Sigmoid colon (tissue), 7 donors: ENCODE results near the gene NKIRAS1. TPM values are rescaled to one million over a fixed set of nuclear protein-coding genes. Genes with fewer than 3 reads are reported as not detected.

Experiments used
- DNase-seq: peaks from one replicate; pipeline ENCODE4 v3.0.0-alpha.2; 2019
- H3K27ac ChIP-seq, 4 donors: fragments of 200-600 bp; sonication (generic); one replicate each; pipeline ENCODE4 v1.5.1; 2016 to 2019; ENCODE audit warnings: mild to moderate bottlenecking in 1 of 4
- H3K27me3 ChIP-seq, 3 donors: fragments of 200-600 bp; sonication (generic); one replicate each; pipeline ENCODE4 v1.5.1; 2019; ENCODE audit warnings: mild to moderate bottlenecking in 1 of 3
- H3K36me3 ChIP-seq, 4 donors: fragments of 200-600 bp; sonication (generic); one replicate each; pipeline ENCODE4 v1.5.1; 2016 to 2019
- H3K4me1 ChIP-seq, 4 donors: fragments of 200-600 bp; sonication (generic); one replicate each; pipeline ENCODE4 v1.5.1; 2017 to 2019
- H3K4me3 ChIP-seq, 4 donors: fragments of 200-600 bp; sonication (generic); one replicate each; pipeline ENCODE4 v1.5.1; 2017 to 2019; ENCODE audit warnings: mild to moderate bottlenecking in 2 of 4, moderate library complexity in 1 of 4
- H3K9me3 ChIP-seq, 4 donors: fragments of 200-600 bp in 3 of 4; sonication (generic) in 3 of 4; one replicate each; pipeline versions ENCODE4 v1.5.1 to v1.6.1; 2013 to 2019
- EP300 ChIP-seq, 4 donors: sonication (generic); formaldehyde crosslinking; IDR thresholded peaks; one replicate each; pipeline ENCODE4 v1.6.1; 2017; ENCODE audit warnings: antibody characterized with exemption in 4 of 4
- POLR2A ChIP-seq, 2 donors: fragments of 450-650 bp; IDR thresholded peaks; one replicate each; pipeline ENCODE4 v1.6.1; 2016; ENCODE audit warnings: antibody characterized with exemption in 2 of 2, mild to moderate bottlenecking in 2 of 2, moderate library complexity in 2 of 2
- POLR2AphosphoS5 ChIP-seq, 4 donors: sonication (generic); formaldehyde crosslinking; IDR thresholded peaks; one replicate each; pipeline ENCODE4 v1.6.1; 2017; ENCODE audit warnings: antibody characterized with exemption in 4 of 4
- WGBS, 2 donors: extraction: QIAGEN DNeasy Blood & Tissue Kit; methylation state at CpG; one replicate each; pipeline ENCODE4 v1.1.7; 2013; 5-methylcytosine and 5-hydroxymethylcytosine counted together
- intact Hi-C: fragments of 100-400 bp; cut with DNase I; formaldehyde crosslinking; loops from one replicate; pipeline ENCODE4 v1.15.1; 2023
- polyA plus RNA-seq, 3 donors: library from polyadenylated mRNA; stranded (reverse); fragments of 200-250 nt; gene quantifications; one replicate each; pipeline ENCODE4 v1.2.3, GENCODE V29; 2013
- total RNA-seq, 4 donors: library from RNA; depleted of rRNA; stranded (reverse); fragments of >200 nt; gene quantifications; one replicate each; pipeline ENCODE4 v1.1.0, GENCODE V29; 2016
- TF ChIP-seq, protein P1 (sequence below), 4 experiments: fragments of 450-650 bp in 3 of 4; fragments of 200-600 bp in 1 of 4; IDR thresholded peaks; one replicate each; pipeline ENCODE4 v1.5.1; 2016 to 2019; ENCODE audit warnings: antibody characterized with exemption in 4 of 4, mild to moderate bottlenecking in 3 of 4, moderate library complexity in 2 of 4
- donor health status: healthy with polysubstance abuse.
- donor health status: Bipolar disorder and iron deficiency.
- donor health status: healthy.

The NKIRAS1 gene
- total RNA-seq: 10 to 100 TPM; 21.6 to 29.3 (median 26.8) TPM
- 1 to 10 TPM; 4.2 to 5.4 (median 5.1) TPM for polyA plus RNA-seq

- intact Hi-C loops: loop anchor here (1.0 kb wide), 1 partner anchor 28 kb away; the partner anchor contains the start of gene NR1D2
- 0% methylated on average over 64 of the region's 64 CpGs for WGBS, 2 donors
- peak within 1 kb of the TSS; percentile 92 to 96 (median 96) for H3K27ac ChIP-seq
- H3K9me3 ChIP-seq: no peaks in the 10 kb centered on the region
- peak within 1 kb of the TSS; percentile 76 to 90 (median 86) for H3K4me3 ChIP-seq
- TF ChIP-seq, protein P1, sequence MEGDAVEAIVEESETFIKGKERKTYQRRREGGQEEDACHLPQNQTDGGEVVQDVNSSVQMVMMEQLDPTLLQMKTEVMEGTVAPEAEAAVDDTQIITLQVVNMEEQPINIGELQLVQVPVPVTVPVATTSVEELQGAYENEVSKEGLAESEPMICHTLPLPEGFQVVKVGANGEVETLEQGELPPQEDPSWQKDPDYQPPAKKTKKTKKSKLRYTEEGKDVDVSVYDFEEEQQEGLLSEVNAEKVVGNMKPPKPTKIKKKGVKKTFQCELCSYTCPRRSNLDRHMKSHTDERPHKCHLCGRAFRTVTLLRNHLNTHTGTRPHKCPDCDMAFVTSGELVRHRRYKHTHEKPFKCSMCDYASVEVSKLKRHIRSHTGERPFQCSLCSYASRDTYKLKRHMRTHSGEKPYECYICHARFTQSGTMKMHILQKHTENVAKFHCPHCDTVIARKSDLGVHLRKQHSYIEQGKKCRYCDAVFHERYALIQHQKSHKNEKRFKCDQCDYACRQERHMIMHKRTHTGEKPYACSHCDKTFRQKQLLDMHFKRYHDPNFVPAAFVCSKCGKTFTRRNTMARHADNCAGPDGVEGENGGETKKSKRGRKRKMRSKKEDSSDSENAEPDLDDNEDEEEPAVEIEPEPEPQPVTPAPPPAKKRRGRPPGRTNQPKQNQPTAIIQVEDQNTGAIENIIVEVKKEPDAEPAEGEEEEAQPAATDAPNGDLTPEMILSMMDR (IDR thresholded peaks at IDR 0.05): peak; percentile 56 to 80 (median 72)
- peak; percentile 98 to 99 for TF ChIP-seq POLR2A (IDR thresholded peaks at IDR 0.05)
- TF ChIP-seq EP300 (IDR thresholded peaks at IDR 0.05): peak in 1 of 4 donors; percentile 56
- TF ChIP-seq POLR2AphosphoS5 (IDR thresholded peaks at IDR 0.05): peak; percentile 100
- peak; percentile 99 for DNase-seq
- H3K36me3 ChIP-seq: peaks cover 0 to 37% (median 17%) of the 10 kb centered on the region in 4 donors
- no peaks in the 10 kb centered on the region for H3K27me3 ChIP-seq
- H3K4me1 ChIP-seq: peaks cover 0 to 53% (median 36%) of the 10 kb centered on the region in 4 donors
These were observed at the start of gene NKIRAS1, which contains the start of gene RPL15 for GRCh38 chr3:23916886-23917678. NKIRAS1 (minus strand) TSS chr3:23916990; CDS start chr3:23910904, 6,086 bp downstream. RPL15 (plus strand) TSS chr3:23917132; CDS start chr3:23917860, 728 bp downstream.

GRCh38 chr3:23966328-23966727 is 49.5 kb upstream of the NKIRAS1 start:
- H3K36me3 ChIP-seq: peaks cover 0 to 93% (median 17%) of the 10 kb centered on the region in 4 donors

GRCh38 chr3:23964537-23965235 is 47.9 kb upstream of the NKIRAS1 start:
- Histone ChIP-seq H3K27me3 (no peaks in the 10 kb centered on the region), H3K27ac (peak overlapping the region in 3 of 4 donors; percentile 63 to 67 (median 67)), H3K9me3 (no peaks in the 10 kb centered on the region), H3K4me3 (no peak overlapping the region), H3K36me3 (peaks cover 0 to 92% (median 17%) of the 10 kb centered on the region in 4 donors), H3K4me1 (peaks cover 0 to 60% (median 52%) of the 10 kb centered on the region in 4 donors)
- TF ChIP-seq EP300 (IDR thresholded peaks at IDR 0.05): no peak
- TF ChIP-seq, protein P1 (IDR thresholded peaks at IDR 0.05): no peak
- no peak for TF ChIP-seq POLR2A (IDR thresholded peaks at IDR 0.05)
- TF ChIP-seq POLR2AphosphoS5 (IDR thresholded peaks at IDR 0.05): no peak
- 85 to 92% methylated on average over 3 of the region's 3 CpGs for WGBS, 2 donors
- intact Hi-C loops: no loop called here
- no peak for DNase-seq

More at GRCh38 chr3:23966328-23966727, 49.5 kb upstream of the NKIRAS1 start:
- Histone ChIP-seq H3K27me3 (no peaks in the 10 kb centered on the region), H3K4me3 (no peak overlapping the region), H3K9me3 (no peaks in the 10 kb centered on the region), H3K4me1 (peaks cover 0 to 51% (median 44%) of the 10 kb centered on the region in 4 donors), H3K27ac (peak overlapping the region in 3 of 4 donors; percentile 15 to 67 (median 63))
- intact Hi-C loops: no loop called here
- WGBS, 2 donors: 92 to 98% methylated on average over 1 of the region's 1 CpG
- TF ChIP-seq POLR2A (IDR thresholded peaks at IDR 0.05): no peak
- TF ChIP-seq EP300 (IDR thresholded peaks at IDR 0.05): no peak
- TF ChIP-seq, protein P1 (IDR thresholded peaks at IDR 0.05): no peak
- no peak for TF ChIP-seq POLR2AphosphoS5 (IDR thresholded peaks at IDR 0.05)
- DNase-seq: no peak

GRCh38 chr3:23961913-23962312 is 45.1 kb upstream of the NKIRAS1 start:
- peaks cover 0 to 62% (median 45%) of the 10 kb centered on the region in 4 donors for H3K4me1 ChIP-seq
- H3K27me3 ChIP-seq: no peaks in the 10 kb centered on the region
- intact Hi-C loops: no loop called here
- WGBS, 2 donors: 96 to 97% methylated on average over 5 of the region's 5 CpGs
- TF ChIP-seq POLR2A (IDR thresholded peaks at IDR 0.05) (no peak), POLR2AphosphoS5 (IDR thresholded peaks at IDR 0.05) (no peak), EP300 (IDR thresholded peaks at IDR 0.05) (no peak)
- TF ChIP-seq, protein P1 (IDR thresholded peaks at IDR 0.05): no peak
- no peaks in the 10 kb centered on the region for H3K9me3 ChIP-seq
- H3K36me3 ChIP-seq: peaks cover 0 to 72% (median 8%) of the 10 kb centered on the region in 4 donors
- H3K4me3 ChIP-seq: no peak overlapping the region
- H3K27ac ChIP-seq: peak overlapping the region in 3 of 4 donors; percentile 10 to 70 (median 66)
- DNase-seq: no peak
